A549 (cell line): ENCODE results near the gene IL1RN. TPM values are rescaled to one million over a fixed set of nuclear protein-coding genes. Genes with fewer than 3 reads are reported as not detected.

Source experiments
- ATAC-seq, 2 experiments: fragments of 200-7000 bp in 1 of 2; fragments of >200 bp in 1 of 2; cut with Nextera tagmentation in 1 of 2; cut with Tn5 transposase in 1 of 2; 3 replicates each; pipeline versions ENCODE4 v1.8.0 to v1.9.1; 2018 to 2020; ENCODE audit warnings: mild to moderate bottlenecking in 1 of 2, moderate library complexity in 1 of 2
- CTCF ChIA-PET: fragments of 300-600 bp; sonication (Branson Sonifier 250); formaldehyde crosslinking; extraction: SDS; loops from one replicate; lab custom pipeline; 2021; ENCODE audit warnings: antibody characterized with exemption, inconsistent platforms; lab: Yijun Ruan, JAX
- POLR2A ChIA-PET: fragments of 350-600 bp; formaldehyde crosslinking; extraction: SDS; loops from one replicate; lab custom pipeline; 2021; ENCODE audit warnings: antibody characterized with exemption, inconsistent platforms; lab: Yijun Ruan, JAX
- DNase-seq, 2 experiments: peaks; one replicate each; pipeline versions ENCODE4 v3.0.0 to v3.0.0-alpha.2; 2011 to 2016; ENCODE audit warnings: low read depth in 1 of 2, low spot score in 1 of 2
- FAIRE-seq: peaks from 2 replicates; lab custom pipeline; 2011; peaks lifted over from hg19 to GRCh38; lab: Jason Lieb, UNC
- H3K27ac ChIP-seq, 2 experiments: fragments of >200 bp; sonication (Bioruptor Twin); formaldehyde crosslinking; 3 replicates each; pipeline ENCODE4 v1.5.1; 2016 to 2017
- H3K4me1 ChIP-seq: fragments of >200 bp; sonication (Bioruptor Twin); formaldehyde crosslinking; 3 replicates; pipeline ENCODE4 v1.6.1; 2016
- H3K4me2 ChIP-seq: fragments of >200 bp; sonication (Bioruptor Twin); formaldehyde crosslinking; 3 replicates; pipeline ENCODE4 v1.6.1; 2016
- H3K4me3 ChIP-seq: fragments of >200 bp; sonication (Bioruptor Twin); formaldehyde crosslinking; 3 replicates; pipeline ENCODE4 v1.5.1; 2016
- H3K9me3 ChIP-seq: fragments of >200 bp; sonication (Bioruptor Twin); formaldehyde crosslinking; 3 replicates; pipeline ENCODE4 v1.6.1; 2016
- ATOH8 ChIP-seq: fragments of 250-450 bp; sonication (Bioruptor Pico); IDR thresholded peaks from 2 replicates; pipeline ENCODE4 v1.5.0; 2020; ENCODE audit warnings: low read depth, mild to moderate bottlenecking, moderate library complexity
- CBX2 ChIP-seq: fragments of 200-600 bp; sonication (generic); IDR thresholded peaks from 2 replicates; pipeline ENCODE4 v1.6.1; 2016; ENCODE audit warnings: low read depth, mild to moderate bottlenecking, borderline replicate concordance
- CEBPB ChIP-seq, 2 experiments: fragments of >200 bp in 1 of 2; sonication (Bioruptor Twin) in 1 of 2; formaldehyde crosslinking in 1 of 2; IDR thresholded peaks; 2 replicates each; pipeline ENCODE4 v1.6.1; 2012 to 2016
- CHD4 ChIP-seq: fragments of 200-600 bp; sonication (generic); IDR thresholded peaks from 2 replicates; pipeline ENCODE4 v1.6.1; 2016; ENCODE audit warnings: antibody characterized with exemption, mild to moderate bottlenecking, borderline replicate concordance
- FOSL2 ChIP-seq, 2 experiments: fragments of 450-650 bp in 1 of 2; fragments of >200 bp in 1 of 2; sonication (Bioruptor Twin) in 1 of 2; formaldehyde crosslinking; IDR thresholded peaks; 2 replicates each; pipeline versions ENCODE4 v1.5.0 to v1.6.1; 2016 to 2020; ENCODE audit warnings: mild to moderate bottlenecking in 1 of 2, moderate library complexity in 1 of 2
- GATA3 ChIP-seq: IDR thresholded peaks from 2 replicates; pipeline ENCODE4 v1.6.1; 2012; ENCODE audit warnings: borderline replicate concordance
- HEYL ChIP-seq: fragments of 250-450 bp; sonication (Bioruptor Pico); IDR thresholded peaks from 2 replicates; pipeline ENCODE4 v1.8.0; 2021; ENCODE audit warnings: mild to moderate bottlenecking, moderate library complexity
- HMGXB4 ChIP-seq: fragments of 250-450 bp; sonication (Bioruptor Pico); IDR thresholded peaks from 2 replicates; pipeline ENCODE4 v1.5.0; 2021; ENCODE audit warnings: mild to moderate bottlenecking, moderate library complexity, borderline replicate concordance
- HOXB13 ChIP-seq: fragments of 250-450 bp; sonication (Bioruptor Pico); IDR thresholded peaks from 2 replicates; pipeline ENCODE4 v1.5.0; 2020; ENCODE audit warnings: low read depth, mild to moderate bottlenecking, moderate library complexity
- HOXB5 ChIP-seq: fragments of 250-450 bp; sonication (Bioruptor Pico); IDR thresholded peaks from 2 replicates; pipeline ENCODE4 v1.5.0; 2020; ENCODE audit warnings: mild to moderate bottlenecking, moderate library complexity
- KDM1A ChIP-seq: fragments of 200-600 bp; sonication (generic); IDR thresholded peaks from 2 replicates; pipeline ENCODE4 v1.6.1; 2016; ENCODE audit warnings: low read depth, mild to moderate bottlenecking
- NFE2L2 ChIP-seq: fragments of 150-350 bp; conservative IDR thresholded peaks from 2 replicates; pipeline ENCODE4 v1.6.1; 2014; ENCODE audit warnings: low read length
- NR3C1 ChIP-seq: fragments of >200 bp; sonication (Bioruptor Twin); formaldehyde crosslinking; IDR thresholded peaks from 3 replicates; pipeline ENCODE4 v1.6.1; 2017
- PBX3 ChIP-seq: IDR thresholded peaks from 2 replicates; pipeline ENCODE4 v1.6.1; 2012
- RARB ChIP-seq: fragments of 250-450 bp; sonication (Bioruptor Pico); IDR thresholded peaks from 2 replicates; pipeline ENCODE4 v1.8.0; 2021; ENCODE audit warnings: mild to moderate bottlenecking, moderate library complexity
- REST ChIP-seq: fragments of 200-600 bp; sonication (generic); IDR thresholded peaks from 2 replicates; pipeline ENCODE4 v1.6.1; 2016; ENCODE audit warnings: antibody characterized with exemption, mild to moderate bottlenecking, moderate library complexity
- TP53 ChIP-seq: fragments of 250-450 bp; sonication (Bioruptor Pico); IDR thresholded peaks from 2 replicates; pipeline ENCODE4 v1.5.0; 2021; ENCODE audit warnings: mild to moderate bottlenecking, moderate library complexity
- ZC3H11A ChIP-seq: fragments of 450-650 bp; IDR thresholded peaks from 2 replicates; pipeline ENCODE4 v1.6.1; 2014; ENCODE audit warnings: antibody characterized with exemption, mild to moderate bottlenecking
- ZFP36 ChIP-seq: fragments of 450-650 bp; IDR thresholded peaks from 2 replicates; pipeline ENCODE4 v1.6.1; 2014; ENCODE audit warnings: borderline replicate concordance; ENCODE audit not compliant: partially characterized antibody
- ZNF302 ChIP-seq: fragments of 250-450 bp; sonication (Bioruptor Pico); IDR thresholded peaks from 2 replicates; pipeline ENCODE4 v1.9.0; 2021; ENCODE audit warnings: inconsistent platforms, mild to moderate bottlenecking, moderate library complexity
- WGBS: methylation state at CpG from one replicate; pipeline ENCODE4 v1.1.6; 2017; ENCODE audit errors: missing lambda C conversion rate; 5-methylcytosine and 5-hydroxymethylcytosine counted together
- polyA plus RNA-seq, 4 experiments: library from polyadenylated mRNA; depleted of rRNA in 3 of 4; stranded (reverse); fragments of >200 nt; fragmentation: RNase III in 1 of 4; extraction: RNeasy Plus Mini Kit Qiagen cat#74134 plus additional on column Dnase treatment in 1 of 4; gene quantifications; 2 replicates in 3 of 4; 3 replicates in 1 of 4; pipeline ENCODE4 v1.2.3, GENCODE V29; 2011 to 2017

The IL1RN gene
- polyA plus RNA-seq, 2 of the 4 experiments (the other 2 are of a cell fraction) = 0.13 TPM; not detected in 1

- TF ChIP-seq REST = no peak
- no peak for TF ChIP-seq TP53 (CRISPR knock-in tag)
- TF ChIP-seq HEYL (CRISPR knock-in tag) = no peak
- no peak for TF ChIP-seq HMGXB4 (CRISPR knock-in tag)
- TF ChIP-seq NFE2L2 = no peak
- no peak for TF ChIP-seq KDM1A
Measured at GRCh38 chr2:113176696-113177355, 49.4 kb downstream of the IL1RN start (continued).

- Histone ChIP-seq H3K4me1 (no peaks in the 10 kb centered on the region), H3K4me3 (no peak overlapping the region), H3K9me3 (no peaks in the 10 kb centered on the region), H3K27ac (no peak overlapping the region), H3K4me2 (no peak overlapping the region)
- DNase-seq (no peak), ATAC-seq (no peak), FAIRE-seq (no peak)
- WGBS = 79% methylated on average over 11 of the region's 11 CpGs
- TF ChIP-seq CEBPB (IDR thresholded peaks at IDR 0.05) (no peak), NR3C1 (no peak), CHD4 (no peak), FOSL2 (IDR thresholded peaks at IDR 0.05) (no peak), FOSL2 (CRISPR knock-in tag; IDR thresholded peaks at IDR 0.05) (no peak), CBX2 (no peak), RARB (CRISPR knock-in tag) (no peak), ZC3H11A (no peak), ZNF302 (no peak), ATOH8 (no peak), HOXB13 (CRISPR knock-in tag) (no peak), NFE2L2 (no peak), PBX3 (no peak), HOXB5 (CRISPR knock-in tag) (no peak), GATA3 (no peak), ZFP36 (no peak)
- ChIA-PET CTCF (no interaction called here), POLR2A (no interaction called here)
Measured at GRCh38 chr2:113178069-113178746, 50.8 kb downstream of the IL1RN start.
